B cell (primary cell): ENCODE data around the gene SPTB. TPM values are rescaled to one million over a fixed set of nuclear protein-coding genes. Genes with fewer than 3 reads are reported as not detected.
"Not testable (repeated sequence)": the region's sequence is repeated elsewhere in the genome, so short reads cannot be mapped to it uniquely, and the experiment has no call there.

Experiments
- ATAC-seq: fragments of 200-7000 bp; cut with Tn5 transposase; one replicate; pipeline ENCODE4 v1.10.0; 2021; ENCODE audit warnings: low read depth, mild to moderate bottlenecking, moderate number of reproducible peaks, moderate library complexity
- CTCF ChIA-PET: fragments of 350-600 bp; sonication (Branson Sonifier 250); formaldehyde crosslinking; loops from one replicate; lab custom pipeline; 2021; ENCODE audit warnings: antibody characterized with exemption, inconsistent platforms; lab: Charles Lee
- POLR2A ChIA-PET: fragments of 350-600 bp; sonication (Branson Sonifier 250); formaldehyde crosslinking; loops from one replicate; lab custom pipeline; 2021; ENCODE audit warnings: antibody characterized with exemption; lab: Charles Lee
- DNase-seq: peaks from one replicate; pipeline ENCODE4 v3.0.0; 2013
- H2AFZ ChIP-seq: 2 replicates; pipeline ENCODE4 v1.6.1; 2012; ENCODE audit warnings: mild to moderate bottlenecking, low read depth, low read length; ENCODE audit not compliant: insufficient read depth, poor library complexity, severe bottlenecking
- H3K27ac ChIP-seq, 2 donors: 1 replicate in 1 of 2; 2 replicates in 1 of 2; pipeline ENCODE4 v1.5.1; 2012 to 2013; ENCODE audit warnings: low read length in 2 of 2, mild to moderate bottlenecking in 2 of 2, moderate library complexity in 1 of 2
- H3K27me3 ChIP-seq, 4 experiments: fragments of 200-600 bp in 1 of 4; sonication (generic) in 1 of 4; replicated peaks in 1 of 4; 1 replicate in 2 of 4; 2 replicates in 2 of 4; pipeline versions ENCODE4 v1.6.1 to v1.7.0; 2013 to 2016; ENCODE audit warnings: low read length in 3 of 4, mild to moderate bottlenecking in 2 of 4, mixed read lengths in 1 of 4, moderate library complexity in 1 of 4; ENCODE audit not compliant: insufficient read depth in 4 of 4, control insufficient read depth in 3 of 4; ENCODE audit errors: control extremely low read depth in 1 of 4
- H3K36me3 ChIP-seq, 2 experiments: replicated peaks in 1 of 2; 1 replicate in 1 of 2; 2 replicates in 1 of 2; pipeline versions ENCODE4 v1.6.1 to v1.7.1; 2013; ENCODE audit warnings: low read length in 1 of 2; ENCODE audit not compliant: insufficient read depth in 2 of 2, control insufficient read depth in 1 of 2; ENCODE audit errors: control extremely low read depth in 1 of 2, extremely low read depth in 1 of 2
- H3K4me1 ChIP-seq, 2 donors: fragments of 200-600 bp in 1 of 2; sonication (generic) in 1 of 2; 1 replicate in 1 of 2; 2 replicates in 1 of 2; pipeline versions ENCODE4 v1.5.1 to v1.6.1; 2013 to 2017; ENCODE audit warnings: low read length in 2 of 2; ENCODE audit not compliant: control insufficient read depth in 2 of 2, insufficient read depth in 2 of 2
- H3K4me2 ChIP-seq: replicated peaks from 2 replicates; pipeline ENCODE3; 2012; ENCODE audit warnings: mild to moderate bottlenecking, low read depth, low read length; ENCODE audit not compliant: poor library complexity, severe bottlenecking
- H3K4me3 ChIP-seq, 5 experiments: fragments of 200-600 bp in 1 of 5; sonication (generic) in 1 of 5; 1 replicate in 3 of 5; 2 replicates in 2 of 5; pipeline versions ENCODE4 v1.5.1 to v1.7.0; 2011 to 2016; ENCODE audit warnings: low read length in 4 of 5, mild to moderate bottlenecking in 4 of 5, low read depth in 2 of 5, control low read depth in 1 of 5, moderate library complexity in 1 of 5; ENCODE audit not compliant: insufficient read depth in 1 of 5; ENCODE audit errors: control extremely low read depth in 1 of 5, extremely low read depth in 1 of 5
- H3K79me2 ChIP-seq: fragments of 200-600 bp; sonication (generic); one replicate; pipeline ENCODE4 v1.6.0; 2016; ENCODE audit warnings: low read length; ENCODE audit not compliant: control insufficient read depth, insufficient read depth
- H3K9ac ChIP-seq: fragments of 200-600 bp; sonication (generic); 2 replicates; pipeline ENCODE4 v1.6.1; 2017; ENCODE audit warnings: mild to moderate bottlenecking, low read length, moderate library complexity
- H3K9me3 ChIP-seq, 3 donors: one replicate each; pipeline versions ENCODE4 v1.6.1 to v1.7.1; 2013; ENCODE audit warnings: low read length in 2 of 3; ENCODE audit not compliant: control insufficient read depth in 2 of 3, insufficient read depth in 1 of 3; ENCODE audit errors: control extremely low read depth in 1 of 3
- H4K20me1 ChIP-seq: 2 replicates; pipeline ENCODE4 v1.6.0; 2012; ENCODE audit warnings: mild to moderate bottlenecking, low read length; ENCODE audit not compliant: insufficient read depth, control insufficient read depth, poor library complexity, severe bottlenecking
- H3K27ac Mint-ChIP-seq: one replicate; pipeline ENCODE4 v1.8.0; 2021; ENCODE audit warnings: mixed read lengths
- H3K27me3 Mint-ChIP-seq: one replicate; pipeline ENCODE4 v1.8.0; 2021; ENCODE audit warnings: mixed read lengths
- H3K4me1 Mint-ChIP-seq: one replicate; pipeline ENCODE4 v1.8.0; 2021; ENCODE audit warnings: mixed read lengths
- H3K4me3 Mint-ChIP-seq: one replicate; pipeline ENCODE4 v1.8.0; 2021; ENCODE audit warnings: mixed read lengths
- H3K9me3 Mint-ChIP-seq: one replicate; pipeline ENCODE4 v1.8.0; 2022; ENCODE audit warnings: mixed read lengths; ENCODE audit not compliant: insufficient read depth
- CTCF ChIP-seq: fragments of 200-600 bp; IDR thresholded peaks from one replicate; pipeline ENCODE4 v1.8.0; 2022; ENCODE audit warnings: antibody characterized with exemption, mild to moderate bottlenecking
- EZH2 ChIP-seq: IDR thresholded peaks from 2 replicates; pipeline ENCODE4 v1.6.1; 2012; ENCODE audit warnings: borderline replicate concordance, low read depth, mild to moderate bottlenecking, moderate library complexity, low read length; ENCODE audit not compliant: insufficient read depth, poor library complexity, severe bottlenecking
- WGBS: methylation state at CpG from one replicate; pipeline ENCODE4 v1.1.5; 2013; ENCODE audit warnings: missing lambda C conversion rate; ENCODE audit not compliant: insufficient coverage; 5-methylcytosine and 5-hydroxymethylcytosine counted together
- intact Hi-C: fragments of 100-400 bp; cut with micrococcal nuclease; formaldehyde crosslinking; loops from one replicate; pipeline ENCODE4 v1.10.0; 2022
- polyA plus RNA-seq: library from polyadenylated mRNA; depleted of rRNA; stranded (reverse); fragments of >200 nt; gene quantifications from 2 replicates; pipeline ENCODE4 v1.2.3, GENCODE V29; 2012
- total RNA-seq, 2 donors: library from RNA; stranded (reverse); fragments of 120-200 nt in 1 of 2; gene quantifications; 1 replicate in 1 of 2; 2 replicates in 1 of 2; pipeline versions ENCODE4 v1.2.3 to v1.2.4, GENCODE V29; 2013 to 2022

Gene SPTB
- total and polyA plus RNA-seq, 2 donors (not counting 1 experiment from before 2014, with no cell fraction given): 0.12 TPM; not detected in 1

GRCh38 chr14:64914237-64915028 is 34.7 kb upstream of the SPTB start, which contains the start of gene CHURC1:
TSS of gene CHURC1 (plus strand) at chr14:64914455. CDS start at chr14:64914496, 41 bp downstream.
- peak within 1 kb of the TSS; percentile 85 for H3K4me3 Mint-ChIP-seq
- no peaks in the 10 kb centered on the region for H3K9me3 Mint-ChIP-seq
- WGBS: under 1% methylated on average over 47 of the region's 49 CpGs
- H3K4me2 ChIP-seq: peak within 1 kb of the TSS; percentile 75
- no peaks in the 10 kb centered on the region for H3K36me3 ChIP-seq
- DNase-seq (peak; percentile 98), ATAC-seq (peak; percentile 97)
- ChIA-PET POLR2A (interaction anchor here (1.2 kb wide), 2 partner anchors 8 to 10 kb away, joined by 3 read pairs; no protein-coding TSS in a partner anchor), CTCF (interaction anchor here (0.6 to 2.1 kb wide), 5 partner anchors 9 to 91 kb away, joined by 3 to 7 read pairs (median 6); no protein-coding TSS in a partner anchor)
- H3K79me2 ChIP-seq: peaks cover 57% of the 10 kb centered on the region
- H3K9me3 ChIP-seq: no peaks in the 10 kb centered on the region
- peaks cover 0 to 4% (median 0%) of the 10 kb centered on the region in 4 experiments for H3K27me3 ChIP-seq
- peaks cover 40% of the 10 kb centered on the region for H3K4me1 Mint-ChIP-seq
- peak within 1 kb of the TSS; percentile 100 for H3K9ac ChIP-seq
- H4K20me1 ChIP-seq: peaks cover 39% of the 10 kb centered on the region
- TF ChIP-seq CTCF: no peak
- TF ChIP-seq EZH2: no peak
- intact Hi-C loops: loop anchor here (1.0 to 10.0 kb wide), 8 partner anchors 34 to 1370 kb away; partner anchors contain the start of genes HSPA2, MAX, PPP2R5E and RAB15
- peak within 1 kb of the TSS; percentile 89 for H2AFZ ChIP-seq
- peak within 1 kb of the TSS; percentile 98 to 99 for H3K27ac ChIP-seq
- H3K27ac Mint-ChIP-seq: peak within 1 kb of the TSS; percentile 96
- peaks cover 17 to 24% of the 10 kb centered on the region in 2 donors for H3K4me1 ChIP-seq
- peaks cover 13% of the 10 kb centered on the region for H3K27me3 Mint-ChIP-seq
- H3K4me3 ChIP-seq: peak within 1 kb of the TSS; percentile 88 to 100 (median 96)

- Mint-ChIP-seq H3K27ac (peak overlapping the region; percentile 16), H3K4me3 (peak overlapping the region; percentile 85), H3K4me1 (peaks cover 35% of the 10 kb centered on the region), H3K27me3 (peaks cover 18% of the 10 kb centered on the region)
- POLR2A ChIA-PET, H3K36me3 ChIP-seq, H3K9me3 ChIP-seq, H3K9me3 Mint-ChIP-seq, DNase-seq, H3K27me3 ChIP-seq, ATAC-seq: not testable (repeated sequence)
- CTCF ChIA-PET: interaction anchor here (2.1 kb wide), 1 partner anchor 90 kb away, joined by 6 read pairs; no protein-coding TSS in a partner anchor
- Histone ChIP-seq H3K4me3 (peak overlapping the region in 4 of 5 experiments; percentile 93 to 100 (median 98)), H3K27ac (peak overlapping the region; percentile 98 to 99), H3K9ac (peak overlapping the region; percentile 100), H3K4me2 (peak overlapping the region; percentile 75), H3K4me1 (peaks cover 17 to 23% of the 10 kb centered on the region in 2 donors), H3K79me2 (peaks cover 47% of the 10 kb centered on the region), H2AFZ (peak overlapping the region; percentile 89), H4K20me1 (peaks cover 35% of the 10 kb centered on the region)
- intact Hi-C loops: loop anchor here (5.0 to 10.0 kb wide), 3 partner anchors 59 to 1369 kb away; partner anchors contain the start of genes HSPA2, PPP2R5E and RAB15
- WGBS: no CpG with 5 or more reads among the region's 5 CpGs
Measured at GRCh38 chr14:64913477-64913876, 33.8 kb upstream of the SPTB start.
